Tibial nerve (tissue), 4 donors: ENCODE results near the gene ZBTB39. TPM values are rescaled to one million over a fixed set of nuclear protein-coding genes. Genes with fewer than 3 reads are reported as not detected.
A peak's percentile ranks its signal among the peaks of the same experiment; 100 is the strongest.

Experiments used
- DNase-seq, 2 donors: peaks; one replicate each; pipeline ENCODE4 v3.0.0-alpha.2; 2019; ENCODE audit warnings: low spot score in 2 of 2
- H3K27ac ChIP-seq, 4 donors: fragments of 200-600 bp; sonication (generic) in 3 of 4; one replicate each; pipeline ENCODE4 v1.5.1; 2017 to 2019; ENCODE audit warnings: mild to moderate bottlenecking in 1 of 4
- H3K27me3 ChIP-seq, 2 donors: fragments of 200-600 bp; sonication (generic) in 1 of 2; one replicate each; pipeline versions ENCODE4 v1.5.1 to v1.6.0; 2017 to 2019
- H3K36me3 ChIP-seq, 3 donors: fragments of 200-600 bp; sonication (generic); one replicate each; pipeline ENCODE4 v1.5.1; 2018 to 2019
- H3K4me1 ChIP-seq, 4 donors: fragments of 200-600 bp; sonication (generic) in 3 of 4; one replicate each; pipeline ENCODE4 v1.5.1; 2017 to 2019
- H3K4me3 ChIP-seq, 4 donors: fragments of 200-600 bp; sonication (generic) in 3 of 4; one replicate each; pipeline ENCODE4 v1.5.1; 2017 to 2019; ENCODE audit warnings: mild to moderate bottlenecking in 1 of 4, moderate library complexity in 1 of 4
- H3K9me3 ChIP-seq, 4 donors: fragments of 200-600 bp; sonication (generic) in 3 of 4; one replicate each; pipeline ENCODE4 v1.5.1; 2017 to 2019
- EP300 ChIP-seq, 2 donors: sonication (generic); formaldehyde crosslinking; IDR thresholded peaks; one replicate each; pipeline ENCODE4 v1.6.1; 2017; ENCODE audit warnings: antibody characterized with exemption in 2 of 2, mild to moderate bottlenecking in 1 of 2
- POLR2A ChIP-seq, 2 donors: fragments of 450-650 bp; IDR thresholded peaks; one replicate each; pipeline ENCODE4 v1.6.1; 2017; ENCODE audit warnings: antibody characterized with exemption in 2 of 2, mild to moderate bottlenecking in 2 of 2, moderate library complexity in 2 of 2
- WGBS, 2 donors: methylation state at CpG; one replicate each; pipeline ENCODE4 v1.1.5; 2018; 5-methylcytosine and 5-hydroxymethylcytosine counted together
- total RNA-seq, 4 donors: library from RNA; depleted of rRNA; stranded (reverse); fragments of >200 nt; gene quantifications; one replicate each; pipeline ENCODE4 v1.1.0, GENCODE V29; 2016
- TF ChIP-seq, protein P1 (sequence below), 5 experiments: fragments of 200-600 bp in 3 of 5; fragments of 450-650 bp in 2 of 5; sonication (generic) in 3 of 5; IDR thresholded peaks; one replicate each; pipeline ENCODE4 v1.5.1; 2016 to 2019; ENCODE audit warnings: antibody characterized with exemption in 5 of 5, mild to moderate bottlenecking in 3 of 5, moderate library complexity in 2 of 5

The ZBTB39 gene
- total RNA-seq, 4 donors from 2014 or later = 3.6 to 6.8 (median 5.4) TPM

DNA sequence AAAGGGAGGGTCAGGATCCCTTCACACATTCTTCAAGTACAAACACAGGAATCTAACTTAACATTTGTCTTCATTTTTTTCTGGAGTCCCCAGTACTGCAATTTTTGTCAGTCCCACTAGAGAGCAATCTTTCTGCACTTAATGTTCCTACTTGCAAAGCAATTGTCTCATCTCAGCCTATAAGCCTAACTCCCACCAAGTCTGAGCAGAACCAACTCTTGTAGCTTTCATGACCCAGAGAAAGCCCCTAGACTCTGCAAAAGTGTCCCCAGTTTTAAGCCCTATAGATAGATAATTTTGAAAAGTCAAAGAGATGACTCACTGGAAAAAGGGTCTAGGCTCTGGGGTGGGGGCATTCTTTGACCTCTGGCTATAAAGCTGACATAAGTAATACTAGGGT is 1.8 kb upstream of the ZBTB39 start:
- peaks cover 0 to 17% (median 0%) of the 10 kb centered on the region in 3 donors for H3K36me3 ChIP-seq
- no peak for TF ChIP-seq POLR2A (IDR thresholded peaks at IDR 0.05)
- TF ChIP-seq EP300 (IDR thresholded peaks at IDR 0.05) = no peak
- TF ChIP-seq, protein P1, sequence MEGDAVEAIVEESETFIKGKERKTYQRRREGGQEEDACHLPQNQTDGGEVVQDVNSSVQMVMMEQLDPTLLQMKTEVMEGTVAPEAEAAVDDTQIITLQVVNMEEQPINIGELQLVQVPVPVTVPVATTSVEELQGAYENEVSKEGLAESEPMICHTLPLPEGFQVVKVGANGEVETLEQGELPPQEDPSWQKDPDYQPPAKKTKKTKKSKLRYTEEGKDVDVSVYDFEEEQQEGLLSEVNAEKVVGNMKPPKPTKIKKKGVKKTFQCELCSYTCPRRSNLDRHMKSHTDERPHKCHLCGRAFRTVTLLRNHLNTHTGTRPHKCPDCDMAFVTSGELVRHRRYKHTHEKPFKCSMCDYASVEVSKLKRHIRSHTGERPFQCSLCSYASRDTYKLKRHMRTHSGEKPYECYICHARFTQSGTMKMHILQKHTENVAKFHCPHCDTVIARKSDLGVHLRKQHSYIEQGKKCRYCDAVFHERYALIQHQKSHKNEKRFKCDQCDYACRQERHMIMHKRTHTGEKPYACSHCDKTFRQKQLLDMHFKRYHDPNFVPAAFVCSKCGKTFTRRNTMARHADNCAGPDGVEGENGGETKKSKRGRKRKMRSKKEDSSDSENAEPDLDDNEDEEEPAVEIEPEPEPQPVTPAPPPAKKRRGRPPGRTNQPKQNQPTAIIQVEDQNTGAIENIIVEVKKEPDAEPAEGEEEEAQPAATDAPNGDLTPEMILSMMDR (IDR thresholded peaks at IDR 0.05) = peak; percentile 54 to 64 (median 61)
- no peaks in the 10 kb centered on the region for H3K9me3 ChIP-seq
- H3K4me1 ChIP-seq = peaks cover 0 to 35% (median 16%) of the 10 kb centered on the region in 4 donors
- no peak for DNase-seq
- no peak overlapping the region for H3K4me3 ChIP-seq
- H3K27me3 ChIP-seq = no peaks in the 10 kb centered on the region
- no peak overlapping the region for H3K27ac ChIP-seq

DNA sequence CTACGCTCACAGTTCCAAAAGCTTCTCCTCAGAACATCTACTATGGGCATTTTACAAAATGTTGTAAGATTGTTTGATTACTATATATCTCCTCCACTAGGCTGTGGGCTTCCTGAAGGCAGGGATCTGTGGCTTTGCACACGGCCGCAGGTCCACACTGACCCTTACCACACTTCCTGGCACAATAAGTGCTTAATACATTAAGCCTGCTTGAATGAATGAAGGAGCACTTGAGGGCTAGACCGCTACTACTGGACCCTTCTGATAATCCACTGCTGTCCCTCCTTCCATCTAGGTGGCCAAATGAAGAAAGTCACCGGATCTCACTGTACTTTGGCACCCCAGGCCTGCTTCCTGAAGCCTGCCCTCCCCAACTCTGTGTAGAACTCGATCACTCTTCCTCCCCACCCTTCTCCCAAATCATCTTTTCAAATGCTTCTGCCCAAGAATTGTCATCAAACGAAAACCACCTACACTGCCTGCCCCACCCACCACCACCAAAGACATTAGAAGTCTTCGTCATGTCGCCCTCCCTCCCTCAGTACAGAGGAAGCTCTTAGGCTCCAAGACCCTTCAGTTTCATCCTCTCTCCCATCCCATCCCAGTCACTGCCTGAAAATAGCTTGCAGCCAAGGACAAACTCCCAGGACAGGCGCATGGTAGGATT is 596 bp upstream of the ZBTB39 start:
- peak overlapping the region in 3 of 4 donors; percentile 58 to 84 (median 76) for H3K27ac ChIP-seq
- WGBS, 2 donors = 56 to 63% methylated on average over 10 of the region's 10 CpGs
- no peaks in the 10 kb centered on the region for H3K27me3 ChIP-seq
- H3K9me3 ChIP-seq = no peaks in the 10 kb centered on the region
- H3K4me1 ChIP-seq = peaks cover 0 to 40% (median 16%) of the 10 kb centered on the region in 4 donors
- TF ChIP-seq EP300 (IDR thresholded peaks at IDR 0.05) (no peak), POLR2A (IDR thresholded peaks at IDR 0.05) (no peak)
- TF ChIP-seq, protein P1 (IDR thresholded peaks at IDR 0.05) = no peak
- peak overlapping the region in 3 of 4 donors; percentile 33 to 90 (median 80) for H3K4me3 ChIP-seq
- H3K36me3 ChIP-seq = peaks cover 0 to 29% (median 0%) of the 10 kb centered on the region in 3 donors
- no peak for DNase-seq

DNA sequence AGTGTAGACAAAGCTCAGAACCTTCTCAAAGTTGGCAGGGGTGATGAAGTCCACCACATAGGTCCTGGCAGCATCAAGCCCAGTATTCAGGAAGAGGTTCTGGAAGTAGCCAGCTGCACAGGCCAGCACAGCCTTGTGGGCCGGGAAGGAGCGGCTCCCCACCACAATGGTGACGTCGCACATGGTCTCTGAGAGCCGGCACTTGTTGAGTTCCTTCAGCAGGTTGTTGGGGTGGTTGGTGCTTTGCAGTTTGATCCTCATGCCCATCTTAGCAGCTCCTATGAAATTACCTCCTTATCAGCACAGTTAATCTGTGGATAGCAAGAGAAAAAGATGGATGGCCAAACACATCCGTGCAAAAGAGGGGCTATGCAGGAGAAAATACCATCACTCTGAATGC is 1.7 kb downstream of the ZBTB39 start:
- peaks cover 0 to 49% (median 20%) of the 10 kb centered on the region in 4 donors for H3K4me1 ChIP-seq

DNA sequence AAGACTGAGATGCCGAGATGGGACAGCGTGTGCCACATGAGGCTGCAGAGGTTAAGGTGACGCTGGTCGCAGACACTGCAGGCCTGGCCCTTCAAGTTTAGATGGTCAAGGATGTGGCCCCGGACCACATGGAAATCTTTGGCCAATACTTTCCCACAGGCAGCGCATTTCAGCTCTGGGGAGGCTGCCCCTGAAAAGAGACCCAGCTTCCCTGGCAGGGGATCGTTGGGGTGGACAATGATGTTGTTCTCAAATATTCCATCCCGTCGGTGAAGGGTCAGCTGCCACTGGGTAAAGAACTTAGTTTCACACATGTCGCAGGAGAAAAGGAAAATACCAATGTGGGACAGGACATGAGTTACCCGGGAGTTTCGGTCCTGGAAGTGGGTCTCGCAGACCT is 3.0 kb downstream of the ZBTB39 start:
- 89 to 90% methylated on average over 13 of the region's 13 CpGs for WGBS, 2 donors
- peaks cover 0 to 58% (median 0%) of the 10 kb centered on the region in 3 donors for H3K36me3 ChIP-seq

More for the DNA sequence above, 1.7 kb downstream of the ZBTB39 start:
- Histone ChIP-seq H3K27ac (no peak overlapping the region), H3K36me3 (peaks cover 0 to 50% (median 0%) of the 10 kb centered on the region in 3 donors), H3K27me3 (no peaks in the 10 kb centered on the region), H3K9me3 (no peaks in the 10 kb centered on the region), H3K4me3 (no peak overlapping the region)
- DNase-seq = no peak
- no peak for TF ChIP-seq POLR2A (IDR thresholded peaks at IDR 0.05)
- TF ChIP-seq EP300 (IDR thresholded peaks at IDR 0.05) = no peak
- TF ChIP-seq, protein P1 (IDR thresholded peaks at IDR 0.05) = no peak
- 77 to 82% methylated on average over 3 to 6 of the region's 6 CpGs for WGBS, 2 donors

DNA sequence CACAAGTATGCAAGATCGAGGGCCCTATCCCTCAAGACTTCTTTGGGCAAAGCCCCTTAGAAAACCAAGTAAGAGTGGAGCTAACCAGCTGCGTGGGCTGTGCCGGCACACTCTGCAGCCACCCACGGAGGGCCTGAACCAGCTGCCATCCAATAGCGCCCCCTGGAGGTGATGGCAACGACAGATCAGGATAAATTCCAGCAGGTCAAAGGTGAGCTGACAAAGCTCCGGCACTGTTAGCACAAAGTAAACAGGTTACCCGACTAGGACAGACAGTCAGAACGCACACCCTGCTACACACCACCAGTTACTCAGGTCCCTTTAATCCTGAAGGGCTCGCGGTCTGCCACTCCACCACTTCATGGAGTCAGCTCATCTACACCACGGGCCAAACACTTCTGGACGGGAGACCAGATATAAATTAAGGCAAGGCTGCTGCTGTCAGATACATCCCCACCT is 4.9 kb downstream of the ZBTB39 start:
- peak in 1 of 2 donors; percentile 39 for DNase-seq
- peaks cover 0 to 76% (median 0%) of the 10 kb centered on the region in 3 donors for H3K36me3 ChIP-seq

More for the DNA sequence above, 3.0 kb downstream of the ZBTB39 start:
- no peaks in the 10 kb centered on the region for H3K9me3 ChIP-seq
- H3K27ac ChIP-seq = no peak overlapping the region
- no peaks in the 10 kb centered on the region for H3K27me3 ChIP-seq
- no peak overlapping the region for H3K4me3 ChIP-seq
- TF ChIP-seq, protein P1 (IDR thresholded peaks at IDR 0.05) = no peak
- TF ChIP-seq POLR2A (IDR thresholded peaks at IDR 0.05) (no peak), EP300 (IDR thresholded peaks at IDR 0.05) (no peak)
- H3K4me1 ChIP-seq = peaks cover 0 to 50% (median 21%) of the 10 kb centered on the region in 4 donors
- DNase-seq = no peak

More for the DNA sequence above, 4.9 kb downstream of the ZBTB39 start:
- H3K27ac ChIP-seq = no peak overlapping the region
- no peaks in the 10 kb centered on the region for H3K27me3 ChIP-seq
- no peak overlapping the region for H3K4me3 ChIP-seq
- no peak for TF ChIP-seq POLR2A (IDR thresholded peaks at IDR 0.05)
- TF ChIP-seq, protein P1 (IDR thresholded peaks at IDR 0.05) = peak; percentile 35 to 68 (median 50)
- TF ChIP-seq EP300 (IDR thresholded peaks at IDR 0.05) = no peak
- H3K4me1 ChIP-seq = peaks cover 0 to 37% (median 17%) of the 10 kb centered on the region in 4 donors
- 37 to 42% methylated on average over 10 to 13 of the region's 13 CpGs for WGBS, 2 donors
- no peaks in the 10 kb centered on the region for H3K9me3 ChIP-seq
